Stimulated activated effector memory CD8-positive, alpha-beta T cell treated with anti-CD3 and anti-CD28 coated beads, Interleukin-12 subunit alpha, Interleukin-12 subunit beta, amount 100 ng/mL, for 72 hours (primary cell): ENCODE results near the gene DPYSL4.

Experiments used
- ATAC-seq: fragments of 150-1000 bp; cut with Tn5 transposase; 2 replicates; pipeline ENCODE4 v1.10.0; 2021
- DNase-seq, 2 donors: peaks; one replicate each; pipeline ENCODE4 v3.0.0; 2021 to 2022; ENCODE audit warnings: low spot score in 2 of 2
- H3K27ac Mint-ChIP-seq: one replicate; pipeline ENCODE4 v1.8.0; 2022; ENCODE audit warnings: mild to moderate bottlenecking, mixed read lengths
- H3K36me3 Mint-ChIP-seq: one replicate; pipeline ENCODE4 v1.8.0; 2022; ENCODE audit warnings: mild to moderate bottlenecking, mixed read lengths
- H3K4me1 Mint-ChIP-seq: one replicate; pipeline ENCODE4 v1.8.0; 2022; ENCODE audit warnings: mixed read lengths
- H3K4me3 Mint-ChIP-seq: one replicate; pipeline ENCODE4 v1.8.0; 2022; ENCODE audit warnings: mild to moderate bottlenecking, mixed read lengths
- H3K9me3 Mint-ChIP-seq: one replicate; pipeline ENCODE4 v1.8.0; 2022; ENCODE audit warnings: mixed read lengths

The DPYSL4 gene

DNA sequence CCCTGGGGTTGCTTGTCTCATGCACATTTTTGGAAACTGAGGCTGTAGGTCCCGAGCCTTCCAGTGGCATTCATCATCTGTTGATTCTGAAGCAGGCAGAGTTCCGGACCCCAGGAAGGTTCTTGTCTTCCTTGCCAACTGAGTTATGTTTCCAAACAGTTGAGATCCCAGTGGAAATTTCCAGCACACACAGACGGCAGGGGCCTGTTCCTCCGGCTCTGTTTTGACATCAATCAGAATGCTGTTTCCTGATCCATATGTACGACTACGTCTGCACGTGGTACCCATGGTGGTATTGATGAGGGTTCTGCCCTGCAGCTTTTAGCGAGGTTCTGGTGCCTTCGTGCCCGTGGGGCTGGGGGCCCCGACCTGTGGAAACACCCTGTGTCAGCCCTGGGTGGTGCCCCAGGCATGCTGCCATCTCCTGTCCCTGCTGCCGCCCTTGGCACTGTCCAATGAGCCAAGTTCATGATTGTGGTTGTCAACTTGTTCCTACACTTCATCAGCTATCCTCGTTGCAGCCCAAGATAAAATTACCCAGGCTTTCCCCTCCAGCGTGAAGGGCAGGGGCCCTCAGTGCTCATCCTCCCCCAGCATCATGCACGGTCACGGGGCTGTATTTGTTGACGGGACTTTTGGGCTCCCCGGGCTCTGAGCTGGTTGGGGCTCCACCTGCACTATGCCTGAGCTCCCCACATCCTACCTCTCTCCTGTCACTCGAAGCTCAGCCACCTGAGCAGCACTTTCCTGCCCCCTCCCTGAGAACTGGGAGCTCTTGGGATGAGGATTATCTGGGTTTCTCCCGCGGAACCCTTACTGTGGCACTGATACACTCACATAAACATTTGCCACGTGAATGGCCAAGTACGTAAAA is 7.8 kb upstream of the DPYSL4 start:
- peaks cover 3% of the 10 kb centered on the region for H3K36me3 Mint-ChIP-seq
- H3K4me1 Mint-ChIP-seq: no peaks in the 10 kb centered on the region
- no peaks in the 10 kb centered on the region for H3K9me3 Mint-ChIP-seq
- H3K4me3 Mint-ChIP-seq: no peak overlapping the region
- ATAC-seq: no peak
- no peak for DNase-seq
- H3K27ac Mint-ChIP-seq: no peak overlapping the region

DNA sequence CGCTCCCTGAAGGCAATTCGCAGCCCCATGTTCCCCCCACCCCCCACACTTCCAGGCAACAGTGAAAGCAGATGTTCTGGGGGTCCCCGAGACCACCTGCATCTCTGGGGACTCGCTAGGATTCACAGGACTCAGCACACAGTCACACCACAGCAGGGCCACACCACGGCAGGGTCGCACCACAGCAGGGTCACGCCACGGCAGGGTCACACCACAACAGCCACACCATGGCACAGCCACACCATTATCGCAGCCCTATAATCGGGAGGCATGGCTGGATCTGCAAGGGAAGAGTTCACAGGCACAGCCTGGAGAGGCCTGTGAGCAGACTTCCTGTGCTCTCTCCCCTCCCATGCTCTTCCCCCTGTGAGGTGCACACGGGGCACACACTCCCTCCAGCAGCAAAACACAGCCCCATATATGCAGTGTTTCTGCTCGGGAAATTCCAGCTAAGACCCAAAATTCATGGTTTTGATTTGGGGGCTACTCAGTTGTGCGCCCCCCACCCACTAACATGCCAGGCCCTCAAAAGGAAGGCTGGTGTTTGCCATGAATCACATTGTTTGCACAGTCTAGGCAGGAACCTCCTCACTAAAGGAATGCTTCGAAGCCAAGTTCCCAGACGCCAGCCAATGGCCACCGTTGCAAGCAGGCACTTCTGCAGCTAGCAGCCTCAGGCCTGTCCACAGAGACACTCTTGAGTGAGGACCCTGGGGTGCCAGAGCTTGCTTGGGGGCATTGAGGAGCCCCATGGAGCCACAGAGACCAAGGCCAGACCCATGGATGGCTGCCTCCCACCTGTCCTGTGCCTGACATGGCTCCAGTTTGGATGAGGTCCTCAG is 7.0 kb upstream of the DPYSL4 start:
- DNase-seq: no peak
- Mint-ChIP-seq H3K27ac (no peak overlapping the region), H3K9me3 (no peaks in the 10 kb centered on the region), H3K36me3 (no peaks in the 10 kb centered on the region), H3K4me1 (no peaks in the 10 kb centered on the region), H3K4me3 (no peak overlapping the region)
- no peak for ATAC-seq

DNA sequence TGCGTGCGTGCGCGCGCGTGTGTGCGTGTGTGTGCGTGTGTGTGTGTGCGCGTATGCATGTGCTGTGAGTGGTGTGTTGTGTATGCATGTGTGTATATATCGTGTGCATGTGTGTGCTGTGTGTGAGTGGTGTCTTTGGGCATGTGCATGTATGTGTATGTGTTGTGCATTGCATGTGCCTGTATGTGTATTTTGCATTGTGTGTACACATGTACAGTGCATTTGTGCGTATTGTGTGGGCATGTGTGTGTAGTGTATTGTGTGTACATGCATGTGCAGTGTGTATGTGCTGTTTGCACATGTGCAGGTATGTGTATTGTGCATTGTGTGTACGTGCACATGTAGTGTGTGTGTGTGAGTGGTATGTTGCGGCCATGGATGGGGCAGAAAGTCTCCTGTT is 6.0 kb upstream of the DPYSL4 start:
- no peak for ATAC-seq
- no peaks in the 10 kb centered on the region for H3K9me3 Mint-ChIP-seq
- H3K36me3 Mint-ChIP-seq: no peaks in the 10 kb centered on the region
- no peaks in the 10 kb centered on the region for H3K4me1 Mint-ChIP-seq
- no peak overlapping the region for H3K27ac Mint-ChIP-seq
- no peak for DNase-seq
- H3K4me3 Mint-ChIP-seq: no peak overlapping the region

DNA sequence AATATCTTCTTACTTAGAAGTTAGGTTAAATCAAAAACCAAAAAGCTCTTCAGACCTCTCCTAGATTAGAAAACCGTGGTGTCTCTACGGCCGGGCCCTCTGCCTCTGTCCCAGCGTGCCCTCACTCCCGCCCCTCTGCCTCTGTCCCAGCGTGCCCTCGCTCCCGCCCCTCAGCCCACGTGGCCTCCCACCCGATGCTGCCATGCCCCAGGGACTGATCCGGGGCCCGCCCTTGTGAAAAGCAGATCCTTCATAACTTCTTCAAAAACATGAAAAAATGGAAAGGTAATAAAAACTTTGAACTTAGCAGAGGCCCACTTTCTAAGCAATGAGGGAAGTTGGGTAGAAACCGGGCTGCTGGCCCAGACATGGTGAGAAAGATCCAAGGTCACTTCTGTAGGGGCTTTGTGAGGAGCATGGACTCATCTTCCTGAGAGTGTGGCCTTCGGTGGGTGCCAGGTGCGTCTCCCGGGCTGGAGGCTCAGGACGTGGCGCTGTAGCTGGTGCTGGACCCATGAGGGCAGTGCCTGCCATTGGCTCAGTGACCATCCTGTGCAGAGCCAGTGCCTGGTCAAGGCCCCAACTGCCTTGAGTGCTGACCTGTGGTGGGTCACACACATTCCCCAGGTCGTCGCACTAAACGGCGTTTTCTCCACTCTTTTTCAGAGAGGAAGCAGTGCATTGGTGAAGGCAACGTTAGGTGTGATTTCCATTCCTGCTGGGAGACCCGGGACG is 4.9 kb upstream of the DPYSL4 start:
- DNase-seq: no peak
- Mint-ChIP-seq H3K4me3 (no peak overlapping the region), H3K27ac (no peak overlapping the region), H3K9me3 (no peaks in the 10 kb centered on the region), H3K4me1 (no peaks in the 10 kb centered on the region), H3K36me3 (no peaks in the 10 kb centered on the region)
- no peak for ATAC-seq

DNA sequence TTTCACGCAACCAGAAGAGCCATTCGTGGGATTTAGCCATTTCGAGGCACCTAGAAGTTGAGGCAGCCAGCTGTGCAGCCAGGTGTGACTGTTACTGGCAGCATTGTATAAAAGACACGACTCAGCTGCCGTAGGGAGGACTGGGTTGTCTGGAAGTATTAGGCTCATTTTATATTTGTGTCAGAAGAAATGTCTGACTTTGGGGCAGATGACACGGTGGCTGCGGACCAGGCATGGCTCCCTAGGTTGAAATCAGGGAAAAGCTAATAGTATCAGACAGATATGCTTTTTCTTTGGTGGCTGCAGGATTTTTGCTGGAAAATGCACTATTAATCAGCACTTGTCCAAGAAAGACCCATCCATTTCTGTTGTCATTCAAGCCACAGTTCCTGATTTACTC is 4.2 kb upstream of the DPYSL4 start:
- Mint-ChIP-seq H3K4me3 (no peak overlapping the region), H3K4me1 (no peaks in the 10 kb centered on the region), H3K27ac (no peak overlapping the region), H3K9me3 (no peaks in the 10 kb centered on the region), H3K36me3 (no peaks in the 10 kb centered on the region)
- no peak for DNase-seq
- no peak for ATAC-seq

DNA sequence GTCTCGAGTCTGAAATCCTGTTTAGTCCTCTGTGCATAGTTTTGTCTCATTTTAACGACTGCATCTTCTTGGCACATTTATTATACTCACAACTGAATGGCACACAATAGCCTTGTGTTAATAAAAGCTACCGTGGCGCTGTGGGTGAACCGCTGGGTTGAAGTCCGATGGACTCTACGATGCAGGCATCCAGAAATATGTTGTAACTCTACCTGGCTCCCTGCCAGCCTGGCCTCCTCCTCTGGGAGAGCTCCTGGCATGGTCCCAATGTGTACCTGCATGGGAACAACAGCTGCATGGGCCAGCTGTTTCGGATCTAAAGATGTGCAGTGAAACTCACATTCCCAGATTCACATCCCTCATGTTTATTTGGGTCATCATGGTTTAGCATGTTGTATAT is 3.7 kb upstream of the DPYSL4 start:
- Mint-ChIP-seq H3K27ac (no peak overlapping the region), H3K4me1 (peaks cover 2% of the 10 kb centered on the region), H3K9me3 (no peaks in the 10 kb centered on the region), H3K4me3 (no peak overlapping the region), H3K36me3 (no peaks in the 10 kb centered on the region)
- ATAC-seq (no peak), DNase-seq (no peak)

DNA sequence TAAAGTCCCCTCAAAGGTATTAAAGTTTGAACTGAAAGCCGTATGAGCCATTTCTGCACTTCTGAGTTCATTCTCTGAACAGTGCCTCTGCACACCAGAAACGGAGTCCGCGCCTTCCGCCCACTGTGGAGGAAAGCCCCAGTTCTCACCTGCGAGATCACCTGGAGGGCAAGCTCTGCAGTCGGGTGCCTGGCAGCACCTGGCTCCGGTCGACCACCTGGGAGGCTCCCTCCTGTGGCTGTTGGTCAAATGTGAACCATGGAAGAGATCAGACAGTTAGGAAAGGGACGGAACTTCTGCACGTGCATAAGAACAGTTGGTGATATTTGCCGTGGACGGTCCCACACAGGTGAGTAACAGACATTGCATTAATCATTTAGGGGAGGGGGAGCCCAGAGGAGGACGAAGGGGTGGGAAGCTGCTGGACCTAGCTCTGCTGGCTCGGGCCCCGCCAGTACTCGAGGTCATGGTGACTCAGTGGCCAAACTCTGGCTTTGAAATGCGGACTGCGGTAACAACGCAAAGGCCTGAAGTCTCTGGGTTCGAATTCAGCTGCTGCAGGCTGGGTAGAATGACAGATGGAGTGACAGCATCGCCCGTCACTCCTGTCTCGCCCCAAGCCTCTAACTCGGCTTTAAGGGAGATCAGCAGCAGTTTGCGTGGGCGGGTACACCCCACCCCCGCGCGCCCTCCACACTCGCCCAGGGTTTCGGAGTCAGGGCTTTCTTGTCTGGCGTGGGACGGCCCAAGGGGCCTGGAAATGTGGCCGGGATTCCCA is 1.7 kb upstream of the DPYSL4 start:
- peak overlapping the region; percentile 13 for H3K4me3 Mint-ChIP-seq
- ATAC-seq (no peak), DNase-seq (no peak)
- H3K36me3 Mint-ChIP-seq: no peaks in the 10 kb centered on the region
- H3K27ac Mint-ChIP-seq: no peak overlapping the region
- H3K9me3 Mint-ChIP-seq: no peaks in the 10 kb centered on the region
- peaks cover 7% of the 10 kb centered on the region for H3K4me1 Mint-ChIP-seq

DNA sequence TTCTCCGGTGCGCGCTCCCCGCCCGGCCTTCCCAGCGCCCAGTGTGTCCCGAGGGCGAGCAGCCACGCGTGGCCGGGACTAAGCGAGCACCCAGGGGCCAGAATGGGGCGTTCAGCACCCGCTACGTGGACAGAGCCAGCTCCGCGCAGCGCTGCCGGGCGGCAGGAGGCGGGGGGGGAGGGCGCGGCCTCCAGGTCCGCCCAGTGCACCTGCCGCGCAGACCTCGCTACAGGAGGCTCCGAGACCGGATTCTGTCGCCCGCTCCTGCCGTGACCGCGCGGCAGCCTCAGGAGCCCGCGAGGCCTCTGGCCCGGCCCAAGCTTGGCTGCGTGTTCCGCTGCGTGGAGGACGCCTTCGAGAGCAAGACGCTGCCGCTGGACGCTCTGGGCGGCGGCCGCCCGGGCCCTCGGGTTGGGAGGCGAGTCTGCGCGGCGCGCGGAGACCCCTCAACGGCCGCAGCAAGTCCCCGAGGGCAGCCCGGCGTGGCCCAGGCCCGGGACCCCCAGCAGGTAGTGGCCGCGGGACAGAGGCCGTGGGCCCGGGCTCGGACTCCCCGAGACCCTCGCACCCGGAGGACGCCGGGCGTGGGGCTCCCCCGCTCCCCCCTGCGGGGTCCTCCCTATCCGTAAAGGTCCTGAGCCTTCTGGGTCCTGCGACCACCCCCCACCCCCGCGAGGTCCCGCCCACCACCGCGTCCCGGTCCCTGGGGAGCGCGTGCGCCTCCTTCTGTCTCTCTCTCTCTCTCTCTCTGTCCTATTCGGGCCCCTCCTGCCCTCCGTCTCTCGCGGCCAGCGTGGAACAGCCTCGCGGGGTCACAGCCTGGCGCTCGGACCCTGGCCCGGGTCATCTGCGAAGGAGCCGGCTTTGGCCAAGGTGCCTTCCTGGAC is 904 bp upstream of the DPYSL4 start:
- Mint-ChIP-seq H3K9me3 (no peaks in the 10 kb centered on the region), H3K36me3 (no peaks in the 10 kb centered on the region), H3K27ac (no peak overlapping the region), H3K4me3 (peak overlapping the region; percentile 26), H3K4me1 (peaks cover 7% of the 10 kb centered on the region)
- DNase-seq (no peak), ATAC-seq (peak; percentile 71)

DNA sequence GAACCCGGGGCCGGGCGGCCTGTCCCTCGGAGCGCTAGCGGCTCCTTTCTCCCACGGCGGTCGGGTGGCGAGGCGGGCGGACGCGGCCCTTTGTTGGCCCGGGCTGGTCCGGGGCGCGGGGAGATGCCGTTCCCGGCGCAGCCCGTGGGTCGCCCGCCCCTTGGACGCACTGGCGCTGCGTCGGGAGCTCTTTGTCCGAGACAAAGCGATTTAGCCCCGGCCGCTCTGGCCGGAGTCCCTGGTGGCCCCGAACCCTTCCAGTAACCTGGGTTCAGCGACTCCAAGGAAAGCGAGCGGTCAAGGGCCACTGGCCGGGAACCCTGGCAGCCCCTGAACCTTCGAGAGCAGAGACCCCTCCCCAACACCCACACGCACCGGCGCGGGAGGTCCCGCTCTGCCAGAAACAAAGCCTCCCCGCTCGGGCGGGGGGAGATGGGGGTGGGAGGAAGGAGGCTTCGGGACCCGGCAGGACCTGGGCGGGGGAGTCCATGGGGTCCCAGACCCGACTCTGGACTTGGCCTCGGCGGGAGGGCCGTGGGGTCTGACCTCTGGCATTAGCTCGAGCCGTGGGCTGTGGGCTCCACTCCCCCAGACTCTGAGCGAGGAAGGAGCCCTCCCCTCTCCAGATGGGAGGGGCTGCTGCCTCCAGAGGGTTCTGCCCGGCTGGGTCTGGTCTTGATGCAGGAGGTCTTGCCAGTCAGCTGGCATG is 836 bp downstream of the DPYSL4 start:
- Mint-ChIP-seq H3K4me3 (peak overlapping the region; percentile 45), H3K9me3 (no peaks in the 10 kb centered on the region), H3K27ac (no peak overlapping the region), H3K4me1 (peaks cover 7% of the 10 kb centered on the region), H3K36me3 (no peaks in the 10 kb centered on the region)
- ATAC-seq (peak; percentile 2), DNase-seq (no peak)

DNA sequence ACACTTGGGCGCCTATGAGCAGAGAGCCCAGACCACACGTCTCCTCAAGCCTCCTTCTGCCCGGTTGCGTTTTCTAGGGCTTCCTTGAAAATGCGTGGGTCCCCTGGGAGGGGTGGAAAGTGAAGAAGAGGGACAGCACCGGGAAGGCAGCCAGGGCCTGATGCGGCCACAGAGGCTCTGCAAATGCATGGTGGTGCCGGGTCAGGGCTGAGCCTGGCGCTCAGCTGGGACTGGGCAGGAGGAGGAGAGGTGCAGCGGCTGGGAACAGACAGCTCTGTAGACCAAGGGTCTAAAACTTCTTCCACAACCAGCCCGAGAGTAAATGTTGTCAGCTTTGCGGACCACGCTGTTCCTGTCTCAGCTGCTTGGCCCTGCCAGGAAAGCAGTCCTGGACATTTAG is 1.6 kb downstream of the DPYSL4 start:
- DNase-seq (no peak), ATAC-seq (no peak)
- Mint-ChIP-seq H3K4me3 (peak overlapping the region; percentile 45), H3K9me3 (no peaks in the 10 kb centered on the region), H3K4me1 (peaks cover 7% of the 10 kb centered on the region), H3K27ac (no peak overlapping the region), H3K36me3 (no peaks in the 10 kb centered on the region)

DNA sequence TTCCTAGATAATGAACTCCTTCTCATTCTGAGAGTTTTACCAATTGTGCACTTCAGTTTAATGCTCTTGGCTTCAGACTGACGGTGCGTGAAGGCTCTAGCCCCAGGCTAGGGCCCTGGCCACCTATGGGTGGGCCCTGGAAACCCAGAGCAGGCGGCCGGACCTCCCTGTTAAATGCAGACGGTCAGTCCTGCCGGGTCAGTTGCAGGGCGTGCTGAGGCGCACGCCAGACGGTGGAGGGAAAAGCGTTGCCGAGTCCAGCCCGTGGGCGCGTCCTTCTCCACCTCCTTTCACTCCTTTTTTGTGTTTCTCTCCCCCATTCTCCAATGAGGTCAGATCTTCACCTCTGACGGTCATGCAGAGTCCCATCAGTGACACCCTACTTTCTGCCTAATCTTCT is 2.3 kb downstream of the DPYSL4 start:
- Mint-ChIP-seq H3K27ac (no peak overlapping the region), H3K9me3 (no peaks in the 10 kb centered on the region), H3K4me3 (no peak overlapping the region), H3K4me1 (peaks cover 7% of the 10 kb centered on the region), H3K36me3 (peaks cover 3% of the 10 kb centered on the region)
- ATAC-seq (no peak), DNase-seq (no peak)

DNA sequence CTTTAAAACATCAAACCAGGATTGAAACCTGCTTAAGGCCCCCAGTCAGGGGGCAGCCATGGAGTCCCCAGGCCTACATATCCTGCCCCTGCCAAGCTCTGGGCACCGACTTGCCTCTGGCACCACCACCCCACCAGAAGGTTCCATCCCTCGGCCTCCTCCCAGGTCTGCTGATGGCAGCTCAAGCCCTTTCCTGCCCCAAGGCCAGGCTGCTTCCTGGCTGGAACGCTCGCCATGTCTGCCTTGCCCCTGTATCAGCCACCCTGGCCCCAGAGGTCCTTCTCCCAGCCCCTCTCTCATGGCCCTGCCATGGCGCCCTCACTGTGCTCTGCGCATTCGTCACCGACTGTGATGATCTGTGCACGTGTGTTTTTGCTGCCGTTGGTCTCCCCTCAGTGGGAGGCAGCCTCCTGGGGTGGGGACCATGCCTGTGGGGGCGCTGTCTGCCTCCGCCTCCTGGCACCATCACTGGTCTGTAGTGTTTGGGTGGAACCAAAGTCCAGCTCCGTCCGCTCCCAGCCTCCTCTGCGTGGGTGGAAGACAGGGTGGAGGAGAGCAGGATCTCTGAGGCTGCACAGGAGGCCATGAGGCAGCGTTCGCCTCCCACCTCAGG is 3.2 kb downstream of the DPYSL4 start:
- peaks cover 10% of the 10 kb centered on the region for H3K36me3 Mint-ChIP-seq
- ATAC-seq (no peak), DNase-seq (no peak)
- no peak overlapping the region for H3K27ac Mint-ChIP-seq
- no peaks in the 10 kb centered on the region for H3K9me3 Mint-ChIP-seq
- peaks cover 7% of the 10 kb centered on the region for H3K4me1 Mint-ChIP-seq
- H3K4me3 Mint-ChIP-seq: no peak overlapping the region
